ENCODE measurements around the gene PCDHGB6.
"Not testable (repeated sequence)": the region's sequence is repeated elsewhere in the genome, so short reads cannot be mapped to it uniquely, and the experiment has no call there.

GRCh38 chr5:141417494-141418172, 9.8 kb downstream of the PCDHGB6 start, which contains the start of gene PCDHGB7:
- TF ChIP-seq CTCF (conservative IDR thresholded peaks at IDR 0.05; ENCODE audit: low read depth in 2 of 2) (peak; percentile 74 to 79), CREB1 (CRISPR knock-in tag; IDR thresholded peaks at IDR 0.05; ENCODE audit: low read depth) (0 out of 2 replicates have a peak, but pooled peaks have one; percentile 62)
- TF ChIP-seq EZH2 (IDR thresholded peaks at IDR 0.05; ENCODE audit: low read depth, unreplicated experiment); ZNF114 (CRISPR knock-in tag; IDR thresholded peaks at IDR 0.05); JUNB (IDR thresholded peaks at IDR 0.05; ENCODE audit: unreplicated experiment): not testable (repeated sequence)

Measured in GM23338 (cell line).